GM23248 (cell line): ENCODE measurements around the gene RBM17. TPM values are rescaled to one million over a fixed set of nuclear protein-coding genes. Genes with fewer than 3 reads are reported as not detected.

Experiments
- DNase-seq: peaks from one replicate; pipeline ENCODE4 v3.0.0-alpha.2; 2015
- H2AFZ ChIP-seq: fragments of 200-600 bp; sonication (generic); 2 replicates; pipeline ENCODE4 v1.6.1; 2016; ENCODE audit warnings: antibody characterized with exemption
- H3F3A ChIP-seq: fragments of 200-600 bp; sonication (generic); 2 replicates; pipeline ENCODE4 v1.6.1; 2016; ENCODE audit warnings: mild to moderate bottlenecking, antibody characterized with exemption, mixed run types; ENCODE audit not compliant: insufficient read depth
- H3K27ac ChIP-seq: fragments of 200-600 bp; sonication (generic); 2 replicates; pipeline ENCODE4 v1.5.1; 2016; ENCODE audit warnings: mild to moderate bottlenecking
- H3K27me3 ChIP-seq: fragments of 200-600 bp; sonication (generic); replicated peaks from 2 replicates; pipeline ENCODE4 v1.6.1; 2016; ENCODE audit warnings: mild to moderate bottlenecking; ENCODE audit not compliant: insufficient read depth
- H3K36me3 ChIP-seq: fragments of 200-600 bp; sonication (generic); 2 replicates; pipeline ENCODE4 v1.6.1; 2016; ENCODE audit warnings: low read depth, mild to moderate bottlenecking
- H3K4me1 ChIP-seq: fragments of 200-600 bp; sonication (generic); 2 replicates; pipeline ENCODE4 v1.6.1; 2016; ENCODE audit warnings: mild to moderate bottlenecking; ENCODE audit not compliant: insufficient read depth
- H3K4me2 ChIP-seq: fragments of 200-600 bp; sonication (generic); one replicate; pipeline ENCODE4 v1.6.1; 2016; ENCODE audit warnings: mild to moderate bottlenecking; ENCODE audit not compliant: unreplicated experiment
- H3K4me3 ChIP-seq: fragments of 200-600 bp; sonication (generic); 2 replicates; pipeline ENCODE4 v1.5.1; 2016; ENCODE audit warnings: mild to moderate bottlenecking
- H3K79me2 ChIP-seq: fragments of 200-600 bp; sonication (generic); 2 replicates; pipeline ENCODE4 v1.6.1; 2016; ENCODE audit warnings: mild to moderate bottlenecking; ENCODE audit not compliant: insufficient read depth
- H3K9ac ChIP-seq: fragments of 200-600 bp; sonication (generic); 2 replicates; pipeline ENCODE4 v1.6.1; 2016; ENCODE audit warnings: mild to moderate bottlenecking
- H3K9me2 ChIP-seq: fragments of 200-600 bp; sonication (generic); 2 replicates; pipeline ENCODE4 v1.6.1; 2016; ENCODE audit warnings: mixed run types, mild to moderate bottlenecking, moderate library complexity; ENCODE audit not compliant: insufficient read depth
- H3K9me3 ChIP-seq: fragments of 200-600 bp; sonication (generic); one replicate; pipeline ENCODE4 v1.6.1; 2017; ENCODE audit warnings: low read depth
- H4K20me1 ChIP-seq: fragments of 200-600 bp; sonication (generic); 2 replicates; pipeline ENCODE4 v1.6.0; 2016; ENCODE audit not compliant: insufficient read depth
- EZH2 ChIP-seq: fragments of 200-600 bp; sonication (generic); IDR thresholded peaks from 2 replicates; pipeline ENCODE4 v1.6.1; 2018; ENCODE audit warnings: antibody characterized with exemption, mild to moderate bottlenecking; ENCODE audit not compliant: insufficient read depth, poor library complexity, severe bottlenecking
- EZH2phosphoT487 ChIP-seq: fragments of 200-600 bp; sonication (generic); IDR thresholded peaks from 2 replicates; pipeline ENCODE4 v1.6.1; 2018; ENCODE audit warnings: antibody characterized with exemption, moderate library complexity, mild to moderate bottlenecking, low read depth; ENCODE audit not compliant: insufficient read depth
- WGBS, 2 experiments: methylation state at CpG; one replicate each; pipeline ENCODE4 v1.1.6; 2015 to 2017; ENCODE audit warnings: low lambda C conversion rate in 2 of 2, low coverage in 1 of 2; ENCODE audit errors: missing lambda C conversion rate in 2 of 2; 5-methylcytosine and 5-hydroxymethylcytosine counted together
- in situ Hi-C: fragments of 300-500 bp; cut with MboI; formaldehyde crosslinking; loops from 2 replicates; pipeline ENCODE4 v1.15.0; 2020
- polyA plus RNA-seq: library from polyadenylated mRNA; unstranded; fragments of >200 nt; fragmentation: Nextera tagmentation; extraction: Ambion mirVana; gene quantifications from 2 replicates; pipeline ENCODE4 v1.2.1, GENCODE V29; 2016
- total RNA-seq: library from RNA; depleted of rRNA; stranded (reverse); fragments of >200 nt; shearing (Covaris generic); gene quantifications from 2 replicates; pipeline ENCODE4 v1.2.3, GENCODE V29; 2014

RBM17 gene
- total and polyA plus RNA-seq, 2 experiments from 2014 or later = 24.1 to 99.9 TPM

GRCh38 chr10:6074489-6075301 is 14.1 kb upstream of the RBM17 start:
- Histone ChIP-seq H3K27ac (no peak overlapping the region), H3F3A (no peaks in the 10 kb centered on the region), H3K4me1 (peaks cover 9% of the 10 kb centered on the region), H3K36me3 (no peaks in the 10 kb centered on the region), H3K27me3 (peaks cover 24% of the 10 kb centered on the region), H3K79me2 (no peaks in the 10 kb centered on the region), H3K9me3 (no peaks in the 10 kb centered on the region), H3K9ac (no peak overlapping the region), H3K4me2 (peak overlapping the region; percentile 65), H2AFZ (no peak overlapping the region), H4K20me1 (no peaks in the 10 kb centered on the region), H3K4me3 (no peak overlapping the region), H3K9me2 (no peaks in the 10 kb centered on the region)
- TF ChIP-seq EZH2phosphoT487 (no peak), EZH2 (no peak)
- in situ Hi-C loops = no loop called here
- peak; percentile 80 for DNase-seq
- WGBS, 2 experiments = 53 to 54% methylated on average over 17 of the region's 17 CpGs

GRCh38 chr10:6077071-6077675 is 11.7 kb upstream of the RBM17 start:
- Histone ChIP-seq H2AFZ (no peak overlapping the region), H3K4me3 (no peak overlapping the region), H3K36me3 (no peaks in the 10 kb centered on the region), H3K79me2 (no peaks in the 10 kb centered on the region), H3K4me1 (peaks cover 9% of the 10 kb centered on the region), H3F3A (no peaks in the 10 kb centered on the region), H4K20me1 (no peaks in the 10 kb centered on the region), H3K9me2 (no peaks in the 10 kb centered on the region), H3K9ac (no peak overlapping the region), H3K27me3 (peaks cover 19% of the 10 kb centered on the region), H3K27ac (no peak overlapping the region), H3K4me2 (no peak overlapping the region), H3K9me3 (no peaks in the 10 kb centered on the region)
- in situ Hi-C loops = no loop called here
- 69 to 71% methylated on average over 12 of the region's 12 CpGs for WGBS, 2 experiments
- no peak for TF ChIP-seq EZH2phosphoT487
- TF ChIP-seq EZH2 = no peak
- DNase-seq = no peak

- H3K27me3 ChIP-seq = peaks cover 7% of the 10 kb centered on the region; the same call in 1 of the 2 replicates
- H3K36me3 ChIP-seq = no peaks in the 10 kb centered on the region
- no peak overlapping the region for H3K4me2 ChIP-seq
- TF ChIP-seq EZH2 (no peak), EZH2phosphoT487 (no peak)
- H3K27ac ChIP-seq = no peak overlapping the region
- 54 to 57% methylated on average over 4 of the region's 4 CpGs for WGBS, 2 experiments
- no peak overlapping the region for H3K4me3 ChIP-seq
- H3K9me3 ChIP-seq = no peaks in the 10 kb centered on the region
- DNase-seq = no peak
- no peaks in the 10 kb centered on the region for H3K79me2 ChIP-seq
- in situ Hi-C loops = no loop called here
- H3F3A ChIP-seq = no peaks in the 10 kb centered on the region
- no peak overlapping the region for H2AFZ ChIP-seq
- H3K9me2 ChIP-seq = no peaks in the 10 kb centered on the region
- no peak overlapping the region for H3K9ac ChIP-seq
- peaks cover 9% of the 10 kb centered on the region for H3K4me1 ChIP-seq
- no peaks in the 10 kb centered on the region for H4K20me1 ChIP-seq
Observed at GRCh38 chr10:6079044-6079443, 9.8 kb upstream of the RBM17 start.

- Histone ChIP-seq H2AFZ (no peak overlapping the region), H3K9me2 (no peaks in the 10 kb centered on the region), H3F3A (no peaks in the 10 kb centered on the region), H3K27me3 (peaks cover 7% of the 10 kb centered on the region; the same call in 1 of the 2 replicates), H3K27ac (no peak overlapping the region), H3K79me2 (no peaks in the 10 kb centered on the region), H3K4me2 (no peak overlapping the region), H3K4me3 (no peak overlapping the region), H4K20me1 (no peaks in the 10 kb centered on the region), H3K4me1 (no peaks in the 10 kb centered on the region), H3K9ac (no peak overlapping the region), H3K36me3 (no peaks in the 10 kb centered on the region), H3K9me3 (no peaks in the 10 kb centered on the region)
- in situ Hi-C loops = no loop called here
- TF ChIP-seq EZH2phosphoT487 = no peak
- TF ChIP-seq EZH2 = no peak
- WGBS, 2 experiments = 48 to 50% methylated on average over 4 of the region's 4 CpGs
- DNase-seq = no peak
Observed at GRCh38 chr10:6080417-6080973, 8.3 kb upstream of the RBM17 start.
